SK-N-SH (cell line): ENCODE results near the gene IFITM1. TPM values are rescaled to one million over a fixed set of nuclear protein-coding genes. Genes with fewer than 3 reads are reported as not detected.

Experiments used
- CTCF ChIA-PET: fragments of 300-600, 350-600 bp; formaldehyde crosslinking; extraction: SDS; loops from one replicate; lab custom pipeline; 2021; lab: Yijun Ruan, JAX
- POLR2A ChIA-PET: fragments of 350-600 bp; sonication (Branson Sonifier 250); formaldehyde crosslinking; extraction: SDS; loops from one replicate; lab custom pipeline; 2020; ENCODE audit warnings: antibody characterized with exemption, inconsistent platforms; lab: Yijun Ruan, JAX
- DNase-seq: peaks from one replicate; pipeline ENCODE4 v3.0.0; 2012
- H2AFZ ChIP-seq: fragments of 200-600 bp; sonication (generic); 2 replicates; pipeline ENCODE4 v1.8.1; 2016; ENCODE audit warnings: antibody characterized with exemption, mild to moderate bottlenecking, low read depth
- H3F3A ChIP-seq: fragments of 200-600 bp; sonication (generic); replicated peaks from 2 replicates; pipeline ENCODE3; 2016; ENCODE audit warnings: antibody characterized with exemption, mild to moderate bottlenecking; ENCODE audit not compliant: insufficient read depth
- H3K27ac ChIP-seq, 2 experiments: fragments of 200-500 bp in 1 of 2; fragments of 200-600 bp in 1 of 2; sonication (Bioruptor generic) in 1 of 2; sonication (generic), shearing (Covaris generic) in 1 of 2; 2 replicates each; pipeline versions ENCODE4 v1.5.1 to v1.6.1; 2014 to 2016; ENCODE audit warnings: low read depth in 2 of 2, inconsistent platforms in 1 of 2, low read length in 1 of 2, mild to moderate bottlenecking in 1 of 2, mixed read lengths in 1 of 2
- H3K27me3 ChIP-seq: fragments of 200-600 bp; sonication (generic), shearing (Covaris generic); 2 replicates; pipeline ENCODE4 v1.6.1; 2016; ENCODE audit warnings: mixed run types; ENCODE audit not compliant: insufficient read depth
- H3K36me3 ChIP-seq, 2 experiments: fragments of 200-500 bp in 1 of 2; fragments of 200-600 bp in 1 of 2; sonication (Bioruptor generic) in 1 of 2; sonication (generic) in 1 of 2; replicated peaks in 1 of 2; 2 replicates each; pipeline versions ENCODE3 to v1.5.1; 2014 to 2016; ENCODE audit warnings: low read length in 1 of 2, mild to moderate bottlenecking in 1 of 2; ENCODE audit not compliant: insufficient read depth in 2 of 2, control insufficient read depth in 1 of 2
- H3K4me1 ChIP-seq, 2 experiments: fragments of 200-500 bp in 1 of 2; fragments of 200-600 bp in 1 of 2; sonication (Bioruptor generic) in 1 of 2; sonication (generic), shearing (Covaris generic) in 1 of 2; 2 replicates each; pipeline versions ENCODE4 v1.5.1 to v1.6.1; 2014 to 2016; ENCODE audit warnings: low read depth in 1 of 2, low read length in 1 of 2, mixed run types in 1 of 2; ENCODE audit not compliant: insufficient read depth in 2 of 2, control insufficient read depth in 1 of 2
- H3K4me2 ChIP-seq: fragments of 200-600 bp; sonication (generic), shearing (Covaris generic); 2 replicates; pipeline ENCODE4 v1.6.1; 2017; ENCODE audit warnings: mixed run types
- H3K4me3 ChIP-seq, 2 experiments: fragments of 200-500 bp in 1 of 2; fragments of 200-600 bp in 1 of 2; sonication (Bioruptor generic) in 1 of 2; sonication (generic), shearing (Covaris generic) in 1 of 2; 2 replicates each; pipeline versions ENCODE4 v1.5.1 to v1.8.1; 2014 to 2016; ENCODE audit warnings: low read depth in 2 of 2, inconsistent platforms in 1 of 2, low read length in 1 of 2, mild to moderate bottlenecking in 1 of 2, mixed read lengths in 1 of 2, moderate library complexity in 1 of 2
- H3K79me2 ChIP-seq: fragments of 200-600 bp; sonication (generic); 2 replicates; pipeline ENCODE4 v1.8.1; 2017; ENCODE audit warnings: mild to moderate bottlenecking; ENCODE audit not compliant: insufficient read depth
- H3K9ac ChIP-seq: fragments of 200-600 bp; sonication (generic); 2 replicates; pipeline ENCODE4 v1.6.1; 2017; ENCODE audit warnings: mixed run types
- H3K9me2 ChIP-seq: fragments of 200-600 bp; sonication (generic); 2 replicates; pipeline ENCODE4 v1.6.1; 2017; ENCODE audit warnings: mixed run types
- H3K9me3 ChIP-seq: fragments of 200-600 bp; sonication (generic); 2 replicates; pipeline ENCODE4 v1.6.1; 2017; ENCODE audit warnings: mixed run types, mild to moderate bottlenecking, moderate library complexity
- H4K20me1 ChIP-seq: fragments of 200-600 bp; sonication (generic); 2 replicates; pipeline ENCODE4 v1.6.1; 2017; ENCODE audit warnings: mild to moderate bottlenecking, mixed run types; ENCODE audit not compliant: insufficient read depth
- EP300 ChIP-seq, 2 experiments: IDR thresholded peaks; 2 replicates each; pipeline versions ENCODE4 v1.4.0 to v1.6.1; 2012; ENCODE audit warnings: borderline replicate concordance in 1 of 2, low read depth in 1 of 2, low read length in 1 of 2
- FOSL2 ChIP-seq: IDR thresholded peaks from 2 replicates; pipeline ENCODE4 v1.4.0; 2012; ENCODE audit warnings: low read depth, mild to moderate bottlenecking, moderate library complexity, borderline replicate concordance
- FOXJ3 ChIP-seq: sonication (generic); formaldehyde crosslinking; IDR thresholded peaks from 2 replicates; pipeline ENCODE4 v1.5.1; 2020; ENCODE audit warnings: mild to moderate bottlenecking, missing genetic modification reagents
- FOXM1 ChIP-seq: IDR thresholded peaks from 2 replicates; pipeline ENCODE4 v1.4.0; 2012; ENCODE audit warnings: low read depth, mild to moderate bottlenecking
- GABPA ChIP-seq: IDR thresholded peaks from 2 replicates; pipeline ENCODE4 v1.4.0; 2012; ENCODE audit warnings: low read depth, mild to moderate bottlenecking
- MEF2A ChIP-seq: IDR thresholded peaks from 2 replicates; pipeline ENCODE4 v1.4.0; 2012; ENCODE audit warnings: low read depth, borderline replicate concordance
- NFIC ChIP-seq: IDR thresholded peaks from 2 replicates; pipeline ENCODE4 v1.4.0; 2012; ENCODE audit warnings: borderline replicate concordance
- NRF1 ChIP-seq: IDR thresholded peaks from 2 replicates; pipeline ENCODE4 v1.6.1; 2012; ENCODE audit warnings: low read depth, mild to moderate bottlenecking, low read length
- POLR2AphosphoS5 ChIP-seq: IDR thresholded peaks from 2 replicates; pipeline ENCODE4 v1.6.1; 2012; ENCODE audit warnings: low read depth, low read length
- RCOR1 ChIP-seq: fragments of 150-350 bp; IDR thresholded peaks from 2 replicates; pipeline ENCODE4 v1.6.1; 2017; ENCODE audit warnings: antibody characterized with exemption, low read length
- RXRA ChIP-seq: IDR thresholded peaks from 2 replicates; pipeline ENCODE4 v1.4.0; 2012; ENCODE audit warnings: low read depth, mild to moderate bottlenecking, borderline replicate concordance
- SIN3A ChIP-seq: IDR thresholded peaks from 2 replicates; pipeline ENCODE4 v1.6.1; 2012; ENCODE audit warnings: low read depth, mild to moderate bottlenecking, low read length, moderate library complexity, borderline replicate concordance
- TAF1 ChIP-seq: IDR thresholded peaks from 2 replicates; pipeline ENCODE4 v1.6.1; 2012; ENCODE audit warnings: low read depth, mild to moderate bottlenecking, low read length, moderate library complexity, borderline replicate concordance
- TEAD4 ChIP-seq: IDR thresholded peaks from 2 replicates; pipeline ENCODE4 v1.4.0; 2012; ENCODE audit warnings: mild to moderate bottlenecking, borderline replicate concordance; ENCODE audit not compliant: insufficient read depth
- WGBS: methylation state at CpG from one replicate; pipeline ENCODE4 v1.1.6; 2017; ENCODE audit warnings: low lambda C conversion rate; 5-methylcytosine and 5-hydroxymethylcytosine counted together
- polyA plus RNA-seq, 3 experiments: library from polyadenylated mRNA; depleted of rRNA; stranded (reverse); fragments of >200 nt; gene quantifications; 2 replicates each; pipeline ENCODE4 v1.2.3, GENCODE V29; 2012
- TF ChIP-seq, protein P1 (sequence below): IDR thresholded peaks from 2 replicates; pipeline ENCODE4; 2012
- TF ChIP-seq, protein P2 (sequence below): IDR thresholded peaks from 2 replicates; pipeline ENCODE4 v1.4.0; 2012; ENCODE audit warnings: low read depth, borderline replicate concordance
- TF ChIP-seq, protein P3 (sequence below): fragments of 150-350 bp; IDR thresholded peaks from 2 replicates; pipeline ENCODE4 v1.6.1; 2016; ENCODE audit warnings: mild to moderate bottlenecking, low read depth, low read length
- TF ChIP-seq, protein P4 (sequence below): fragments of 150-350 bp; IDR thresholded peaks from 2 replicates; pipeline ENCODE4 v1.6.1; 2017; ENCODE audit warnings: antibody characterized with exemption, low read length, low read depth, borderline replicate concordance

IFITM1 gene
- polyA plus RNA-seq, 1 of the 3 experiments (the other 2 are of a cell fraction): 19.4 TPM

DNA sequence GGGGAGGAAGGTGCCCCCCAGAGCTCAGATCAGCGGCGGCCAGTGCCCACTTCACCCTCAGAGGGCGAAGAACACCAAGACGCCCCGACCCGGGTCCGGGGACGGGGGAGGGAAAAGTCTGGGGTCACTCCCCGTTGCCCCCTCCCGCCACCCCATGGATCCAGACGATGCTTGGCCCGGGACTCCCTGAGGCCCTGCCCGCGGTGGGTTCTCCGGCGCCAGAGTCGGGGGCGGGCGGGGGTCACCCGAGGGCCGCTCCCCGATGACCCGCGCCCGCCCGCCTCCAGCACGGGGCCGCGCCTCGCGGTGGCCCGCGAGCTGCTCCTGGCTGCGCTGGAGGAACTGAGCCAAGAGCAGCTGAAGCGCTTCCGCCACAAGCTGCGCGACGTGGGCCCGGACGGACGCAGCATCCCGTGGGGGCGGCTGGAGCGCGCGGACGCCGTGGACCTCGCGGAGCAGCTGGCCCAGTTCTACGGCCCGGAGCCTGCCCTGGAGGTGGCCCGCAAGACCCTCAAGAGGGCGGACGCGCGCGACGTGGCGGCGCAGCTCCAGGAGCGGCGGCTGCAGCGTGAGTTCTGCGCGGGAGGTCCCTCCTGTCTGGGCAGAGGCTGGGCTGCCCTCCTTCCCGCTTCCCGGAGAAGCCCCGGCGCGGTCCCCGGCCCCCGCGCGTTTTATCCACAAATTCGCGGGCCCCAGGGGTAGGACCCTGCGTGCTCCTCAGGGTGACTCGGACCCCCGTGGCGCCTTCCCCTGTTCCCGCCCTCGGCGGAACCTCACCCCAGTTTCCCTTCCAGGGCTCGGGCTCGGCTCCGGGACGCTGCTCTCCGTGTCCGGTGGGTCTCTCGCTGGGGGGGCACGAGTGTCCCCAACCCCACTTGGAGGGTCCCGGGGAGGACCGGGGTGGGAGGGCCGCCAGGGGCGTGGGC, 34.5 kb upstream of the IFITM1 start:
- Histone ChIP-seq H3K27me3 (peaks cover 56% of the 10 kb centered on the region), H3K4me2 (no peak overlapping the region), H3K9ac (no peak overlapping the region), H3K79me2 (no peaks in the 10 kb centered on the region), H3K9me2 (no peaks in the 10 kb centered on the region), H3K27ac (no peak overlapping the region), H3K9me3 (peaks cover 4% of the 10 kb centered on the region), H3K4me3 (no peak overlapping the region), H3K4me1 (no peaks in the 10 kb centered on the region), H2AFZ (no peak overlapping the region), H3K36me3 (no peaks in the 10 kb centered on the region), H4K20me1 (no peaks in the 10 kb centered on the region), H3F3A (no peaks in the 10 kb centered on the region)
- no peak for TF ChIP-seq NRF1
- TF ChIP-seq TAF1: no peak
- TF ChIP-seq FOXJ3 (CRISPR knock-in tag): no peak
- TF ChIP-seq TEAD4: no peak
- no peak for TF ChIP-seq EP300 (IDR thresholded peaks at IDR 0.05; ENCODE audit: borderline replicate concordance in 1 of 2, low read depth in 1 of 2, low read length in 1 of 2)
- no peak for TF ChIP-seq SIN3A
- TF ChIP-seq, protein P1, sequence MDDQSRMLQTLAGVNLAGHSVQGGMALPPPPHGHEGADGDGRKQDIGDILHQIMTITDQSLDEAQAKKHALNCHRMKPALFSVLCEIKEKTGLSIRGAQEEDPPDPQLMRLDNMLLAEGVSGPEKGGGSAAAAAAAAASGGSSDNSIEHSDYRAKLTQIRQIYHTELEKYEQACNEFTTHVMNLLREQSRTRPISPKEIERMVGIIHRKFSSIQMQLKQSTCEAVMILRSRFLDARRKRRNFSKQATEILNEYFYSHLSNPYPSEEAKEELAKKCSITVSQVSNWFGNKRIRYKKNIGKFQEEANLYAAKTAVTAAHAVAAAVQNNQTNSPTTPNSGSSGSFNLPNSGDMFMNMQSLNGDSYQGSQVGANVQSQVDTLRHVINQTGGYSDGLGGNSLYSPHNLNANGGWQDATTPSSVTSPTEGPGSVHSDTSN: no peak
- TF ChIP-seq FOSL2: no peak
- TF ChIP-seq, protein P2, sequence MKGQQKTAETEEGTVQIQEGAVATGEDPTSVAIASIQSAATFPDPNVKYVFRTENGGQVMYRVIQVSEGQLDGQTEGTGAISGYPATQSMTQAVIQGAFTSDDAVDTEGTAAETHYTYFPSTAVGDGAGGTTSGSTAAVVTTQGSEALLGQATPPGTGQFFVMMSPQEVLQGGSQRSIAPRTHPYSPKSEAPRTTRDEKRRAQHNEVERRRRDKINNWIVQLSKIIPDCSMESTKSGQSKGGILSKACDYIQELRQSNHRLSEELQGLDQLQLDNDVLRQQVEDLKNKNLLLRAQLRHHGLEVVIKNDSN: no peak
- no peak for TF ChIP-seq NFIC
- no peak for TF ChIP-seq MEF2A
- TF ChIP-seq RCOR1: no peak
- TF ChIP-seq GABPA: no peak
- TF ChIP-seq FOXM1: no peak
- no peak for TF ChIP-seq POLR2AphosphoS5
- TF ChIP-seq, protein P3, sequence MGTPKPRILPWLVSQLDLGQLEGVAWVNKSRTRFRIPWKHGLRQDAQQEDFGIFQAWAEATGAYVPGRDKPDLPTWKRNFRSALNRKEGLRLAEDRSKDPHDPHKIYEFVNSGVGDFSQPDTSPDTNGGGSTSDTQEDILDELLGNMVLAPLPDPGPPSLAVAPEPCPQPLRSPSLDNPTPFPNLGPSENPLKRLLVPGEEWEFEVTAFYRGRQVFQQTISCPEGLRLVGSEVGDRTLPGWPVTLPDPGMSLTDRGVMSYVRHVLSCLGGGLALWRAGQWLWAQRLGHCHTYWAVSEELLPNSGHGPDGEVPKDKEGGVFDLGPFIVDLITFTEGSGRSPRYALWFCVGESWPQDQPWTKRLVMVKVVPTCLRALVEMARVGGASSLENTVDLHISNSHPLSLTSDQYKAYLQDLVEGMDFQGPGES: no peak
- TF ChIP-seq, protein P4, sequence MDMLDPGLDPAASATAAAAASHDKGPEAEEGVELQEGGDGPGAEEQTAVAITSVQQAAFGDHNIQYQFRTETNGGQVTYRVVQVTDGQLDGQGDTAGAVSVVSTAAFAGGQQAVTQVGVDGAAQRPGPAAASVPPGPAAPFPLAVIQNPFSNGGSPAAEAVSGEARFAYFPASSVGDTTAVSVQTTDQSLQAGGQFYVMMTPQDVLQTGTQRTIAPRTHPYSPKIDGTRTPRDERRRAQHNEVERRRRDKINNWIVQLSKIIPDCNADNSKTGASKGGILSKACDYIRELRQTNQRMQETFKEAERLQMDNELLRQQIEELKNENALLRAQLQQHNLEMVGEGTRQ: no peak
- TF ChIP-seq RXRA: no peak
- WGBS: 18% methylated on average over 28 of the region's 97 CpGs
- peak; percentile 54 for DNase-seq
- POLR2A ChIA-PET: no interaction called here
- CTCF ChIA-PET: interaction anchor here (1.2 to 4.1 kb wide), 3 partner anchors 9 to 85 kb away, joined by 4 to 16 read pairs (median 6); partner anchors contain the start of gene PGGHG
